Lung (tissue), 12 donors: ENCODE data around the gene BCL2L11. TPM values are rescaled to one million over a fixed set of nuclear protein-coding genes. Genes with fewer than 3 reads are reported as not detected.

Source experiments
- ATAC-seq: fragments of 200-7000 bp; cut with Tn5 transposase; one replicate; pipeline ENCODE4 v1.9.1; 2020; ENCODE audit warnings: moderate number of reproducible peaks; ENCODE audit not compliant: insufficient read depth, low FRiP score
- DNase-seq, 3 donors: peaks; one replicate each; pipeline ENCODE4 v3.0.0-alpha.2; 2013 to 2017
- H3K27ac ChIP-seq, 2 donors: one replicate each; pipeline ENCODE4 v1.5.1; 2013; ENCODE audit warnings: mild to moderate bottlenecking in 2 of 2, moderate library complexity in 2 of 2, control low read depth in 1 of 2, inconsistent platforms in 1 of 2, low read depth in 1 of 2, low read length in 1 of 2
- H3K27me3 ChIP-seq, 3 donors: one replicate each; pipeline ENCODE4 v1.5.1; 2013; ENCODE audit warnings: low read length in 2 of 3; ENCODE audit not compliant: control insufficient read depth in 3 of 3, insufficient read depth in 3 of 3
- H3K36me3 ChIP-seq, 4 donors: one replicate each; pipeline ENCODE4 v1.5.1; 2013; ENCODE audit warnings: low read length in 4 of 4, mild to moderate bottlenecking in 1 of 4, moderate library complexity in 1 of 4; ENCODE audit not compliant: control insufficient read depth in 4 of 4, insufficient read depth in 4 of 4
- H3K4me1 ChIP-seq, 5 donors: one replicate each; pipeline ENCODE4 v1.5.1; 2013; ENCODE audit warnings: low read length in 5 of 5, mild to moderate bottlenecking in 2 of 5, moderate library complexity in 1 of 5; ENCODE audit not compliant: control insufficient read depth in 5 of 5, insufficient read depth in 5 of 5
- H3K4me3 ChIP-seq: one replicate; pipeline ENCODE4 v1.5.1; 2013; ENCODE audit warnings: mild to moderate bottlenecking, control low read depth, moderate library complexity
- H3K9ac ChIP-seq, 2 donors: one replicate each; pipeline ENCODE4 v1.5.1; 2013; ENCODE audit warnings: low read length in 2 of 2, control low read depth in 1 of 2; ENCODE audit not compliant: insufficient read depth in 1 of 2
- H3K9me3 ChIP-seq, 4 donors: one replicate each; pipeline ENCODE4 v1.5.1; 2013; ENCODE audit warnings: low read length in 3 of 4, mild to moderate bottlenecking in 1 of 4, moderate library complexity in 1 of 4; ENCODE audit not compliant: control insufficient read depth in 4 of 4, insufficient read depth in 3 of 4
- WGBS, 2 donors: extraction: QIAGEN DNeasy Blood & Tissue Kit; methylation state at CpG; one replicate each; pipeline ENCODE4 v1.1.7; 2013; 5-methylcytosine and 5-hydroxymethylcytosine counted together
- polyA plus RNA-seq, 2 donors: library from polyadenylated mRNA; stranded (reverse); fragments of 200-250 nt; gene quantifications; one replicate each; pipeline ENCODE4 v1.2.1, GENCODE V29; 2013
- total RNA-seq, 2 donors: library from RNA; depleted of rRNA in 1 of 2; stranded (reverse); fragments of >200 nt in 1 of 2; gene quantifications; one replicate each; pipeline ENCODE4 v1.2.1, GENCODE V29; 2014 to 2021
- TF ChIP-seq, protein P1 (sequence below): IDR thresholded peaks from 2 replicates; pipeline ENCODE4 v1.5.1; 2012; ENCODE audit warnings: mild to moderate bottlenecking; ENCODE audit errors: control extremely low read depth, extremely low read depth
- donor health status: control.
- donor health status: control.
- donor health status: Bipolar disorder and iron deficiency.
- donor health status: healthy.
- donor health status: DM: yes; HTN: yes; CAD: no.

Gene BCL2L11
- total and polyA plus RNA-seq, 4 donors, result 3.8 to 24.2 (median 12.6) TPM

DNA sequence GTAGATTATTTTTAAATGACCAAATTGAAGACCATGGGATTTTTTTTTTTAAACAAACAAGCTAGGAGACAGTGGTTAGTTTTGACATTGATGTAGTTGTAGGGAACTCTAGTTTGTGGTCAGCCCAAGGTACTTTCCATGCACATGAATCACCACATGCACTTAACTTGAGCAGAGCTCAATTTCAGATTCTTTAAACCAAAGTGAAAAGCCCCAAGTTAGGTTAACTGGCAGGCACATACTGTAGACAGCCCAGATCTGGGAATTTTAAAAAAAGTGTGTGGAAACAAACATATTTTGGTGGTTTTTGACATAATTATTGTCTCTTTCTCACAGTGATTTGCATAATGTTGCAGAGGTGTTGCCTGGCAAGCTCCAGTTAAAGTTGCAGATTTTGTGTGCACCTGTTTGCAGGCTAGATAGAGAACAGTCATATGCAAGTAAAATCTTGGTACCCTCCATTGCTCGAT, 88.4 kb downstream of the BCL2L11 start:
- Histone ChIP-seq H3K4me1 (peaks cover 0 to 2% (median 0%) of the 10 kb centered on the region in 5 donors), H3K27me3 (no peaks in the 10 kb centered on the region), H3K4me3 (no peak overlapping the region), H3K9ac (no peak overlapping the region), H3K9me3 (no peaks in the 10 kb centered on the region), H3K36me3 (peaks cover 0 to 1% (median 0%) of the 10 kb centered on the region in 4 donors), H3K27ac (no peak overlapping the region)
- 89 to 96% methylated on average over 1 of the region's 1 CpG for WGBS, 2 donors
- TF ChIP-seq, protein P1, sequence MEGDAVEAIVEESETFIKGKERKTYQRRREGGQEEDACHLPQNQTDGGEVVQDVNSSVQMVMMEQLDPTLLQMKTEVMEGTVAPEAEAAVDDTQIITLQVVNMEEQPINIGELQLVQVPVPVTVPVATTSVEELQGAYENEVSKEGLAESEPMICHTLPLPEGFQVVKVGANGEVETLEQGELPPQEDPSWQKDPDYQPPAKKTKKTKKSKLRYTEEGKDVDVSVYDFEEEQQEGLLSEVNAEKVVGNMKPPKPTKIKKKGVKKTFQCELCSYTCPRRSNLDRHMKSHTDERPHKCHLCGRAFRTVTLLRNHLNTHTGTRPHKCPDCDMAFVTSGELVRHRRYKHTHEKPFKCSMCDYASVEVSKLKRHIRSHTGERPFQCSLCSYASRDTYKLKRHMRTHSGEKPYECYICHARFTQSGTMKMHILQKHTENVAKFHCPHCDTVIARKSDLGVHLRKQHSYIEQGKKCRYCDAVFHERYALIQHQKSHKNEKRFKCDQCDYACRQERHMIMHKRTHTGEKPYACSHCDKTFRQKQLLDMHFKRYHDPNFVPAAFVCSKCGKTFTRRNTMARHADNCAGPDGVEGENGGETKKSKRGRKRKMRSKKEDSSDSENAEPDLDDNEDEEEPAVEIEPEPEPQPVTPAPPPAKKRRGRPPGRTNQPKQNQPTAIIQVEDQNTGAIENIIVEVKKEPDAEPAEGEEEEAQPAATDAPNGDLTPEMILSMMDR, result no peak
- DNase-seq (no peak), ATAC-seq (no peak)

DNA sequence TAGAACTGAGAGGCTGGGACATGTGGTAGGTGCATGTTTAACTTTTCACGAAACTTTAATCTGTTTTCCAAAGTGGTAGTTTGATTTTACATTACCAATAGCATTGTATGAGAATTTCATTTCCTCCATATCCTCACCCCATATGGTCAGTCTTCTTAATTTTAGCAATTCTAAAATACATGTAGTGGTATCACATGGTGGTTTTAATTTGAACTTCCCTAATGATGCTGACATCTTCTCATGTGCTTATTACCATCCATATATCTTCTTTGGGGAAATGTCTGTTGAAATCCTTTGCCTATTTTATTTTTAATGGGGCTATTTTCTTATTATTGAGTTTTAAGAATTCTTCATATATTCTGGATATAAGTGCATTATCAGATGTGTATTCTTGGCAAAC, 89.3 kb downstream of the BCL2L11 start:
- TF ChIP-seq, protein P1, result no peak
- H3K9ac ChIP-seq, result no peak overlapping the region
- WGBS, 2 donors, result 96 to 97% methylated on average over 1 of the region's 1 CpG

DNA sequence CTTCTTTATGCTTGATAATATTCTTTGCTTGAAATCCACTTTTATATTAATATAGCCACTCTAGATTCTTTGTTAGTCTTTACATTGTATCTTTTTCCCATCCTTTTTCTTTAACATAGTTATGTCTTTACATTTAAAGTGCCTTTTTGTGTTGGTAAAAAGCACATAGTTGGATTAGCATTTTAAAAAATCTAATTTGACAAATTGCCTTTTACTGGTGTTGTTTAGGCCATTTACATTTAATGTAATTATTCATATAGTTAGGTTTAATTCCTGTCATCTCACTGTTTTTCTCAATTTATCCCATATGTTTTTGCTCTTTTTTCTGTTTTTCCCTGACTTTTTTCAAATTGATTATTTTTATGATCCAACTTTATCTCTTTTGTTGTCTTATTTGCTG, 93.2 kb downstream of the BCL2L11 start:
- TF ChIP-seq, protein P1, result no peak
- Histone ChIP-seq H3K4me1 (peaks cover 0 to 2% (median 0%) of the 10 kb centered on the region in 5 donors), H3K9ac (no peak overlapping the region), H3K27ac (no peak overlapping the region), H3K27me3 (no peaks in the 10 kb centered on the region), H3K9me3 (peaks cover 0 to 8% (median under 1%) of the 10 kb centered on the region in 4 donors), H3K36me3 (no peaks in the 10 kb centered on the region), H3K4me3 (no peak overlapping the region)
- ATAC-seq (no peak), DNase-seq (no peak)

More for the DNA sequence above, 89.3 kb downstream of the BCL2L11 start:
- no peak for ATAC-seq
- H3K4me1 ChIP-seq, result peaks cover 0 to 2% (median 0%) of the 10 kb centered on the region in 5 donors
- H3K27me3 ChIP-seq, result no peaks in the 10 kb centered on the region
- H3K4me3 ChIP-seq, result no peak overlapping the region
- no peak overlapping the region for H3K27ac ChIP-seq
- H3K9me3 ChIP-seq, result peaks cover 0 to 6% (median 0%) of the 10 kb centered on the region in 4 donors
- peaks cover 0 to 1% (median 0%) of the 10 kb centered on the region in 4 donors for H3K36me3 ChIP-seq
- no peak for DNase-seq
